ENCODE results near the gene IGSF11. TPM values are rescaled to one million over a fixed set of nuclear protein-coding genes. Genes with fewer than 3 reads are reported as not detected.

Gene IGSF11
- polyA plus RNA-seq, 1 donor (not counting 4 experiments of a cell fraction or from before 2014, with no cell fraction given): 0.68 TPM

GRCh38 chr3:118943597-118943996 is 91.0 kb downstream of the IGSF11 start:
- DNase-seq (ENCODE audit: low read depth, low spot score) (no peak), FAIRE-seq (no peak)
- no peak overlapping the region for H3K4me2 ChIP-seq (ENCODE audit: control insufficient read depth, extremely low read depth, insufficient read depth, low read depth, low read length)
- TF ChIP-seq EZH2 (IDR thresholded peaks at IDR 0.05; ENCODE audit: low read length) (no peak), CTCF (optimal IDR thresholded peaks at IDR 0.05 in 1 of 3, IDR thresholded peaks at IDR 0.05 in 1 of 3, conservative IDR thresholded peaks at IDR 0.05 in 1 of 3; ENCODE audit: extremely low read depth in 1 of 3, insufficient read depth in 2 of 3, low read length in 3 of 3) (no peak)
- no peak overlapping the region for H3K4me3 ChIP-seq (ENCODE audit: control insufficient read depth in 2 of 3, extremely low read depth in 1 of 3, insufficient read depth in 2 of 3, low read depth in 1 of 3, low read length in 3 of 3)
- H3K9me1 ChIP-seq (ENCODE audit: control insufficient read depth, extremely low read depth, insufficient read depth, low read length): no peaks in the 10 kb centered on the region
- no peaks in the 10 kb centered on the region for H3K9me3 ChIP-seq (ENCODE audit: control insufficient read depth, low read depth, low read length)
- H2AFZ ChIP-seq (ENCODE audit: control insufficient read depth, low read length): no peak overlapping the region
- H4K20me1 ChIP-seq (ENCODE audit: control insufficient read depth, extremely low read depth, insufficient read depth, low read length): no peaks in the 10 kb centered on the region
- H3K4me1 ChIP-seq (ENCODE audit: control insufficient read depth, extremely low read depth, insufficient read depth, low read length): no peaks in the 10 kb centered on the region
- no peaks in the 10 kb centered on the region for H3K27me3 ChIP-seq (ENCODE audit: control insufficient read depth, extremely low read depth, insufficient read depth, low read length)
- dilution Hi-C loops (cut with MboI; ENCODE audit: extremely low pct_ligation_motif_present, low sequenced_read_pairs): no loop called here
- H3K36me3 ChIP-seq (ENCODE audit: control insufficient read depth in 2 of 2, extremely low read depth in 1 of 2, insufficient read depth in 2 of 2, low read length in 2 of 2): no peaks in the 10 kb centered on the region
- no peaks in the 10 kb centered on the region for H3K79me2 ChIP-seq (ENCODE audit: control insufficient read depth, insufficient read depth, low read length)
- H3K9ac ChIP-seq (ENCODE audit: control insufficient read depth, extremely low read depth, insufficient read depth, low read length): no peak overlapping the region
- H3K27ac ChIP-seq (ENCODE audit: control insufficient read depth, insufficient read depth, low read length): no peak overlapping the region

GRCh38 chr3:118942671-118943070 is 92.0 kb downstream of the IGSF11 start:
- Histone ChIP-seq H3K79me2 (ENCODE audit: control insufficient read depth, insufficient read depth, low read length) (no peaks in the 10 kb centered on the region), H3K27me3 (ENCODE audit: control insufficient read depth, extremely low read depth, insufficient read depth, low read length) (no peaks in the 10 kb centered on the region), H3K36me3 (ENCODE audit: control insufficient read depth in 2 of 2, extremely low read depth in 1 of 2, insufficient read depth in 2 of 2, low read length in 2 of 2) (no peaks in the 10 kb centered on the region), H3K9me1 (ENCODE audit: control insufficient read depth, extremely low read depth, insufficient read depth, low read length) (no peaks in the 10 kb centered on the region), H2AFZ (ENCODE audit: control insufficient read depth, low read length) (no peak overlapping the region), H3K4me3 (ENCODE audit: control insufficient read depth in 2 of 3, extremely low read depth in 1 of 3, insufficient read depth in 2 of 3, low read depth in 1 of 3, low read length in 3 of 3) (no peak overlapping the region), H3K9ac (ENCODE audit: control insufficient read depth, extremely low read depth, insufficient read depth, low read length) (no peak overlapping the region), H3K4me2 (ENCODE audit: control insufficient read depth, extremely low read depth, insufficient read depth, low read depth, low read length) (no peak overlapping the region), H3K27ac (ENCODE audit: control insufficient read depth, insufficient read depth, low read length) (no peak overlapping the region), H4K20me1 (ENCODE audit: control insufficient read depth, extremely low read depth, insufficient read depth, low read length) (no peaks in the 10 kb centered on the region), H3K4me1 (ENCODE audit: control insufficient read depth, extremely low read depth, insufficient read depth, low read length) (no peaks in the 10 kb centered on the region), H3K9me3 (ENCODE audit: control insufficient read depth, low read depth, low read length) (no peaks in the 10 kb centered on the region)
- dilution Hi-C loops (cut with MboI; ENCODE audit: extremely low pct_ligation_motif_present, low sequenced_read_pairs): no loop called here
- DNase-seq (ENCODE audit: low read depth, low spot score) (no peak), FAIRE-seq (no peak)
- TF ChIP-seq EZH2 (IDR thresholded peaks at IDR 0.05; ENCODE audit: low read length) (no peak), CTCF (optimal IDR thresholded peaks at IDR 0.05 in 1 of 3, IDR thresholded peaks at IDR 0.05 in 1 of 3, conservative IDR thresholded peaks at IDR 0.05 in 1 of 3; ENCODE audit: extremely low read depth in 1 of 3, insufficient read depth in 2 of 3, low read length in 3 of 3) (no peak)
